Keratinocyte (primary cell): ENCODE measurements around the gene MARCHF7. TPM values are rescaled to one million over a fixed set of nuclear protein-coding genes. Genes with fewer than 3 reads are reported as not detected.
A peak's percentile ranks its signal among the peaks of the same experiment; 100 is the strongest.
"Not testable (repeated sequence)": the region's sequence is repeated elsewhere in the genome, so short reads cannot be mapped to it uniquely, and the experiment has no call there.

Source experiments
- DNase-seq: peaks from one replicate; pipeline ENCODE4 v3.0.0-alpha.2; 2011; ENCODE audit warnings: low read depth, missing footprints, low spot score
- FAIRE-seq: peaks from 2 replicates; lab custom pipeline; 2011; peaks lifted over from hg19 to GRCh38; lab: Jason Lieb, UNC
- H2AFZ ChIP-seq: 2 replicates; pipeline ENCODE4 v1.6.0; 2012; ENCODE audit warnings: low read length, control low read depth, inconsistent platforms; ENCODE audit not compliant: control insufficient read depth
- H3K27ac ChIP-seq: 2 replicates; pipeline ENCODE4 v1.5.1; 2011; ENCODE audit warnings: low read length; ENCODE audit not compliant: control insufficient read depth, insufficient read depth
- H3K27me3 ChIP-seq: 3 replicates; pipeline ENCODE4 v1.6.0; 2011; ENCODE audit warnings: low read length; ENCODE audit not compliant: control insufficient read depth, insufficient read depth; ENCODE audit errors: extremely low read depth
- H3K36me3 ChIP-seq, 2 experiments: 2 replicates in 1 of 2; 3 replicates in 1 of 2; pipeline ENCODE4 v1.5.1; 2011; ENCODE audit warnings: low read length in 2 of 2, mild to moderate bottlenecking in 1 of 2; ENCODE audit not compliant: control insufficient read depth in 2 of 2, insufficient read depth in 2 of 2; ENCODE audit errors: extremely low read depth in 1 of 2
- H3K4me1 ChIP-seq: 3 replicates; pipeline ENCODE4 v1.5.1; 2011; ENCODE audit warnings: low read length; ENCODE audit not compliant: control insufficient read depth, insufficient read depth; ENCODE audit errors: extremely low read depth
- H3K4me2 ChIP-seq: 3 replicates; pipeline ENCODE4 v1.6.0; 2011; ENCODE audit warnings: low read depth, low read length; ENCODE audit not compliant: control insufficient read depth, insufficient read depth; ENCODE audit errors: extremely low read depth
- H3K4me3 ChIP-seq, 3 experiments: fragments of 200-600 bp in 1 of 3; sonication (generic) in 1 of 3; 2 replicates in 2 of 3; 3 replicates in 1 of 3; pipeline ENCODE4 v1.5.1; 2011 to 2016; ENCODE audit warnings: low read length in 3 of 3, mild to moderate bottlenecking in 3 of 3, control low read depth in 2 of 3, inconsistent platforms in 1 of 3, low read depth in 1 of 3, mixed read lengths in 1 of 3, mixed run types in 1 of 3, moderate library complexity in 1 of 3; ENCODE audit not compliant: control insufficient read depth in 2 of 3, insufficient read depth in 2 of 3; ENCODE audit errors: extremely low read depth in 1 of 3
- H3K79me2 ChIP-seq: 2 replicates; pipeline ENCODE4 v1.6.0; 2012; ENCODE audit warnings: low read length; ENCODE audit not compliant: control insufficient read depth, insufficient read depth
- H3K9ac ChIP-seq: 3 replicates; pipeline ENCODE4 v1.6.0; 2011; ENCODE audit warnings: low read length; ENCODE audit not compliant: control insufficient read depth, insufficient read depth; ENCODE audit errors: extremely low read depth
- H3K9me1 ChIP-seq: 3 replicates; pipeline ENCODE4 v1.6.0; 2011; ENCODE audit warnings: low read length; ENCODE audit not compliant: control insufficient read depth, insufficient read depth; ENCODE audit errors: extremely low read depth
- H3K9me3 ChIP-seq: 2 replicates; pipeline ENCODE4 v1.5.1; 2012; ENCODE audit warnings: low read depth, low read length; ENCODE audit not compliant: control insufficient read depth
- H4K20me1 ChIP-seq: 3 replicates; pipeline ENCODE4 v1.6.0; 2011; ENCODE audit warnings: low read length; ENCODE audit not compliant: control insufficient read depth, insufficient read depth; ENCODE audit errors: extremely low read depth
- EZH2 ChIP-seq: IDR thresholded peaks from one replicate; pipeline ENCODE4 v1.6.1; 2012; ENCODE audit warnings: inconsistent platforms, mild to moderate bottlenecking, low read length, moderate library complexity
- dilution Hi-C: fragments of 300-500 bp; cut with MboI; formaldehyde crosslinking; loops from one replicate; pipeline ENCODE4 v1.7.0; 2020; ENCODE audit warnings: low sequenced_read_pairs; ENCODE audit not compliant: extremely low pct_ligation_motif_present
- polyA minus RNA-seq, 3 experiments: library from RNA; depleted of rRNA, polyadenylated mRNA; stranded (reverse); fragments of >200 nt; gene quantifications; 1 replicate in 1 of 3; 2 replicates in 1 of 3; 3 replicates in 1 of 3; pipeline ENCODE4 v1.2.3, GENCODE V29; 2011
- polyA plus RNA-seq, 5 experiments: library from polyadenylated mRNA; depleted of rRNA in 3 of 5; stranded (reverse) in 3 of 5; stranded (forward) in 1 of 5; unstranded in 1 of 5; fragments of >200 nt; gene quantifications; 1 replicate in 1 of 5; 2 replicates in 3 of 5; 3 replicates in 1 of 5; pipeline versions ENCODE4 v1.2.1 to v1.2.3, GENCODE V29; 2011 to 2012; ENCODE audit warnings: missing spikeins in 2 of 5, low read depth in 1 of 5, low replicate concordance in 1 of 5
- TF ChIP-seq, protein P1 (sequence below), 3 experiments: IDR thresholded peaks in 1 of 3; conservative IDR thresholded peaks in 1 of 3; optimal IDR thresholded peaks in 1 of 3; 2 replicates in 2 of 3; 3 replicates in 1 of 3; pipeline versions ENCODE3 to v1.5.1; 2011; ENCODE audit warnings: low read length in 3 of 3, mild to moderate bottlenecking in 3 of 3, moderate library complexity in 2 of 3, control low read depth in 1 of 3, inconsistent platforms in 1 of 3; ENCODE audit not compliant: insufficient read depth in 2 of 3; ENCODE audit errors: extremely low read depth in 1 of 3

Gene MARCHF7, protein sequence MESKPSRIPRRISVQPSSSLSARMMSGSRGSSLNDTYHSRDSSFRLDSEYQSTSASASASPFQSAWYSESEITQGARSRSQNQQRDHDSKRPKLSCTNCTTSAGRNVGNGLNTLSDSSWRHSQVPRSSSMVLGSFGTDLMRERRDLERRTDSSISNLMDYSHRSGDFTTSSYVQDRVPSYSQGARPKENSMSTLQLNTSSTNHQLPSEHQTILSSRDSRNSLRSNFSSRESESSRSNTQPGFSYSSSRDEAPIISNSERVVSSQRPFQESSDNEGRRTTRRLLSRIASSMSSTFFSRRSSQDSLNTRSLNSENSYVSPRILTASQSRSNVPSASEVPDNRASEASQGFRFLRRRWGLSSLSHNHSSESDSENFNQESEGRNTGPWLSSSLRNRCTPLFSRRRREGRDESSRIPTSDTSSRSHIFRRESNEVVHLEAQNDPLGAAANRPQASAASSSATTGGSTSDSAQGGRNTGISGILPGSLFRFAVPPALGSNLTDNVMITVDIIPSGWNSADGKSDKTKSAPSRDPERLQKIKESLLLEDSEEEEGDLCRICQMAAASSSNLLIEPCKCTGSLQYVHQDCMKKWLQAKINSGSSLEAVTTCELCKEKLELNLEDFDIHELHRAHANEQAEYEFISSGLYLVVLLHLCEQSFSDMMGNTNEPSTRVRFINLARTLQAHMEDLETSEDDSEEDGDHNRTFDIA
- 52.0 to 89.4 TPM (median 52.9 TPM) in 3 replicates for polyA plus RNA-seq
- polyA plus RNA-seq (2011; ENCODE audit: low read depth): 100.0 TPM
- 27.6 and 68.4 TPM in 2 replicates for polyA plus RNA-seq (2011; cell fraction: cytosol; rRNA removed)
- 90.1 and 127 TPM in 2 replicates for polyA plus RNA-seq (2011; cell fraction: nucleus; rRNA removed)
- 69.9 and 70.9 TPM in 2 replicates for polyA plus RNA-seq (2012; ENCODE audit: low replicate concordance)
- polyA minus RNA-seq: 16.1 to 70.5 TPM (median 33.6 TPM) in 3 replicates
- 44.9 TPM for polyA minus RNA-seq (2011; cell fraction: cytosol; rRNA and poly(A)+ RNA removed)
- 58.0 and 123 TPM in 2 replicates for polyA minus RNA-seq (2011; cell fraction: nucleus; rRNA and poly(A)+ RNA removed)

DNA sequence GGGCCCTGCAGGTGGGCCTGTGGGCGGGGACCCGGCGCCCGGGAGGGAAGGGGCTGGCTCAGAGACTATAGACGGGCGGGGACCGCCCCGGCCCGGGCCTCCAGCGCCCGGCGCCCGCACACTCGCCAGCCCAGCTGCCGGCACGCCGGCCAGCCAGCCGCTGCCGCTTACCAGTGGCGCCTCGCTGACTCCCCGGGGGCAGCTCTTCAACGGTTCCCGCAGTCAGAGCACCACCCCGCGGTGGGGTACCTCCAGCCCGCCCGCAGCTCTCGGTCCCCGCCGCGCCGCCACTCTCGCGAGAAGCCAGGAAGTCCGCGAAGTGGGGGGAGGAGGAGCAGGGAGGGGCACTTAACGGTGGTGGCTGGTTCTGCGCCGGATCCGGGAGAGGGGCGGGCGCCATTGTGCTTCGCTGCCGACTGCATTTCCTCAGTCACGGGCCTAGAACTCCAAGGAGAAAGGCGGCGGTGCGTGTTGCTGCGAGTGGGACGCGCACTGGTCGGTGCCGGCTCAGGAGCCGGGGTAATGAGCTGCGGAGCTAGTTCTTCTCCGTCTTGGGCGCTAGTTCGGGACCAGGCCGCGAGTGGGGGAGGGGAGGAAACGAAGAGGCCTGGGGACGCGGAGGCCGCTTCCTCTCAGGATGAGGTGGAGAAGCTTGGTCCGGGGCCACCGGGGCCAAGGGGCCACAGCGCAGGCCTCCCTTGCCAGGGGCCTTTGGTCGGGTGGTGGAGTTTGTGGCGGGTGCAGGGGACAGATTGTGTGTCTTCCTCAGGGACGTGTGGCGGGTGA lies at the start of gene MARCHF7:
Gene MARCHF7 (plus strand): TSS at position 364 of the 786 bp plus-strand sequence. CDS start 16,517 bp downstream, outside the sequence.
- Histone ChIP-seq H2AFZ (peak within 1 kb of the TSS; percentile 75), H3K9me3 (no peaks in the 10 kb centered on the region), H3K4me2 (peak within 1 kb of the TSS; percentile 93), H4K20me1 (peaks cover 30% of the 10 kb centered on the region), H3K9ac (peak within 1 kb of the TSS; percentile 99), H3K27me3 (no peaks in the 10 kb centered on the region), H3K4me1 (peaks cover 32% of the 10 kb centered on the region), H3K79me2 (peaks cover 51% of the 10 kb centered on the region), H3K27ac (peak within 1 kb of the TSS; percentile 97), H3K9me1 (peaks cover 3% of the 10 kb centered on the region), H3K36me3 (peaks cover 2 to 8% of the 10 kb centered on the region in 2 experiments), H3K4me3 (peak within 1 kb of the TSS; percentile 73 to 100 (median 95))
- dilution Hi-C loops: loop anchor here (25.0 kb wide), 1 partner anchor 100 kb away; the partner anchor contains the start of gene BAZ2B
- TF ChIP-seq, protein P1, sequence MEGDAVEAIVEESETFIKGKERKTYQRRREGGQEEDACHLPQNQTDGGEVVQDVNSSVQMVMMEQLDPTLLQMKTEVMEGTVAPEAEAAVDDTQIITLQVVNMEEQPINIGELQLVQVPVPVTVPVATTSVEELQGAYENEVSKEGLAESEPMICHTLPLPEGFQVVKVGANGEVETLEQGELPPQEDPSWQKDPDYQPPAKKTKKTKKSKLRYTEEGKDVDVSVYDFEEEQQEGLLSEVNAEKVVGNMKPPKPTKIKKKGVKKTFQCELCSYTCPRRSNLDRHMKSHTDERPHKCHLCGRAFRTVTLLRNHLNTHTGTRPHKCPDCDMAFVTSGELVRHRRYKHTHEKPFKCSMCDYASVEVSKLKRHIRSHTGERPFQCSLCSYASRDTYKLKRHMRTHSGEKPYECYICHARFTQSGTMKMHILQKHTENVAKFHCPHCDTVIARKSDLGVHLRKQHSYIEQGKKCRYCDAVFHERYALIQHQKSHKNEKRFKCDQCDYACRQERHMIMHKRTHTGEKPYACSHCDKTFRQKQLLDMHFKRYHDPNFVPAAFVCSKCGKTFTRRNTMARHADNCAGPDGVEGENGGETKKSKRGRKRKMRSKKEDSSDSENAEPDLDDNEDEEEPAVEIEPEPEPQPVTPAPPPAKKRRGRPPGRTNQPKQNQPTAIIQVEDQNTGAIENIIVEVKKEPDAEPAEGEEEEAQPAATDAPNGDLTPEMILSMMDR (optimal IDR thresholded peaks at IDR 0.05 in 1 of 3, IDR thresholded peaks at IDR 0.05 in 1 of 3, conservative IDR thresholded peaks at IDR 0.05 in 1 of 3; ENCODE audit: extremely low read depth in 1 of 3, insufficient read depth in 2 of 3, low read length in 3 of 3): peak; percentile 57 to 85 (median 77)
- TF ChIP-seq EZH2: no peak
- FAIRE-seq: no peak
- DNase-seq: no peak

DNA sequence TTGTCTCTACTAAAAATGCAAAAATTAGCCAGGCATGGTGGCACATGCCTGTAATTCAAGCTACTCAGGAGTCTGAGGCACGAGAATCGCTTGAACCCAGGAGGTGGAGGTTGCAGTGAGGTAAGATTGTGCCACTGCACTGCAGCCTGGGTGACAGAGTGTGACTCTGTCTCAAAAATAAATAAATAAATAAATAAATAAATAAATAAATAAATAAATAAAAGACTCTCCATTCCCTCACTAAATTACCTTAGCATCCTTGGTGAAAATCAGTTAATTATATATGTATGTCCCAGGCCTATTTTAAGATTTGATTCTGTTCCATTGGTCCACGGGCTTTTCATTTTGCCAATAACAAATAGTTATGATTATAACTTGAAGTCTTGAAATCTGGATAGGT lies 44.9 kb upstream of the MARCHF7 start:
- DNase-seq: not testable (repeated sequence)

More for the DNA sequence above, 44.9 kb upstream of the MARCHF7 start:
- FAIRE-seq, H3K36me3 ChIP-seq, H3K27me3 ChIP-seq, H3K79me2 ChIP-seq, H3K27ac ChIP-seq, H3K4me2 ChIP-seq, dilution Hi-C loops, H3K9me1 ChIP-seq, H4K20me1 ChIP-seq, H3K9me3 ChIP-seq, H3K4me3 ChIP-seq, H3K4me1 ChIP-seq, H3K9ac ChIP-seq, H2AFZ ChIP-seq: not testable (repeated sequence)
